Fibroblast of the aortic adventitia (primary cell): Measurements from ENCODE around the gene CRHR1. TPM values are rescaled to one million over a fixed set of nuclear protein-coding genes. Genes with fewer than 3 reads are reported as not detected.

Experiments
- DNase-seq: peaks from one replicate; pipeline ENCODE4 v3.0.0-alpha.2; 2010; ENCODE audit warnings: low read depth
- H3K4me3 ChIP-seq: 2 replicates; pipeline ENCODE4 v1.5.1; 2011; ENCODE audit warnings: low read depth, mild to moderate bottlenecking, control low read depth, low read length, moderate library complexity
- CTCF ChIP-seq: IDR thresholded peaks from 2 replicates; pipeline ENCODE4 v1.5.1; 2011; ENCODE audit warnings: mild to moderate bottlenecking, low read length, control low read depth, inconsistent platforms; ENCODE audit not compliant: insufficient read depth
- total RNA-seq: library from RNA; depleted of rRNA; stranded (reverse); fragments of >200 nt; gene quantifications from 2 replicates; pipeline ENCODE4 v1.2.3, GENCODE V29; 2012; ENCODE audit warnings: low replicate concordance

The CRHR1 gene
- total RNA-seq, 1 donor = not detected

DNA sequence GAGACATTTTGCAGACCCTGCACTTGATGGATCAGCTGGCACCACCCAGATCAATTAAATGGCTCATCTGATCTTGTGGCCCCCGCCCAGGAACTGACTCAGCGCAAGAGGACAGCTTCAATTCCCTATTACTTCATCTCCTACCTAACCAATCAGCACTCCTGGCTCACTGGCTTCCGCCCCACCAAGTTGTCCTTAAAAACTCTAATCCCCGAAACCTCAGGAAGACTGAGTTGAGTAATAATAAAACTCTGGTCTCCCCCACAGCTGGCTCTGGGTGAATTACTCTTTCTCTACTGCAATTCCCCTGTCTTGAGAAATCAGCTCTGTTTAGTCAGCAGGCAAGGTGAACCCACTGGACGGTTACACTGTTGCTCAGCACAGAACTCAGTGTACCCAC is 84.2 kb downstream of the CRHR1 start:
- TF ChIP-seq CTCF = no peak
- no peak for DNase-seq
- no peak overlapping the region for H3K4me3 ChIP-seq

- H3K4me3 ChIP-seq = no peak overlapping the region
- TF ChIP-seq CTCF = no peak
- DNase-seq = no peak
Observed at GRCh38 chr17:45869676-45870341, 85.7 kb downstream of the CRHR1 start.

DNA sequence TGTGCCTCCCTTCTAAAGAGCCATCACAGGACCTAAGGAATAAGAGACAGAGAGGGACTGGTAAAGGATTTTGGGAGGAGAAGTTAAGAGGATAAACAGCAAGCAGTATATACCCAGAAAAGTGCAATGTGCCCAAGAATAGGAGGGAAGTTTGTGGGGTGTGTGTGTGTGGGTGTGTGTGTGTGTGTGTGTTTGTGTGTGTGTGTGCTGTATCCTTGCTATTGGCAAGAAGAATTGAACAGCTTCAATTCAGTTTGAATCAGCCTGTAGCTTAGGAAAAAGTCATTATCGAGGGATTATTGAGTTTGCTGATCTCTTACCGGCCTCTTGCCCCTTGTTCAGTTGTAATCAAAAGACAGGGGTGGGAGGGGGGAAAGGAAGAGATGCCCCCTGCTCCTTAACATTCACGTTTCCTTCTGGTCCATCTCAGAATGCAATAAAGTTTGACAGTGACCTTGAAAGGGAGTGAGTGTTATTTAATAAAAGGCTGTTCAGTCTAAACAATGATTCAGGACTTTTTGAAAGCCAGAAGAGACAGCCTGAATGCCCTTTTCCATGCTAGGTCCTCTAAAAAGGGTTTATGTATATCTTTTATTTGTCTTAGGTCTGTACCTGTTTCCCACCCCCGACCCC is 86.3 kb downstream of the CRHR1 start:
- no peak for TF ChIP-seq CTCF
- H3K4me3 ChIP-seq = no peak overlapping the region
- no peak for DNase-seq

- no peak for DNase-seq
- TF ChIP-seq CTCF = no peak
- H3K4me3 ChIP-seq = no peak overlapping the region
Observed at GRCh38 chr17:45871718-45872117, 87.6 kb downstream of the CRHR1 start.

- DNase-seq = no peak
- TF ChIP-seq CTCF = no peak
- no peak overlapping the region for H3K4me3 ChIP-seq
Observed at GRCh38 chr17:45873728-45874127, 89.6 kb downstream of the CRHR1 start.

DNA sequence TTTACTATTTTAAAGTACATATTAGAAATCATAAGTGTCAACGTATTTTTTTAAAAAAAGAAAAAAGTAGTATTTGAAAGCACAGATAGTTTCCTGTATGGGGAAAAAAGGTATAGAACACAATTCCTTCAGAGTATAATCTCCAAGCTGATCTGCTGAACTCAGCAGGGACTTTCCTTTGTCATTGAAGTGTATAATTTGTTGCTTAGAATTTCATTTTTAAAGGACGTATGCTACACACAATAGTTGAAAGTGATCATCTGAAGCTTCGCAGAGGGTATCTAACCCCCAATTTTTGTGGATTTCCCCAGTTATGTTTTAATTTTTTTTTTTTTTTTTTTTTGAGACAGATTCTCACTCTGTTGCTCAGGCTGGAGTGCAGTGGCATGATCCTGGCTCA is 90.0 kb downstream of the CRHR1 start:
- no peak for TF ChIP-seq CTCF
- DNase-seq = no peak
- no peak overlapping the region for H3K4me3 ChIP-seq
